ENCODE measurements around the gene PLXNA2.

The PLXNA2 gene

GRCh38 chr1:208265122-208265469 is 20.9 kb upstream of the PLXNA2 start:
- H3K27me3 ChIP-seq (ENCODE audit: insufficient read depth, low read length): 0 out of 2 replicates have a peak, but pooled peaks cover 4% of the 10 kb centered on the region
- no peaks in the 10 kb centered on the region for H3K36me3 ChIP-seq (ENCODE audit: insufficient read depth, low read length)
- H3K4me3 ChIP-seq (ENCODE audit: low read length): no peak overlapping the region
- no peak overlapping the region for H3K9ac ChIP-seq (ENCODE audit: low read depth, low read length)
- 100% methylated on average over 2 of the region's 2 CpGs for WGBS
- no peak overlapping the region for H3K27ac ChIP-seq (ENCODE audit: low read depth, low read length)
- peaks cover 6% of the 10 kb centered on the region; the same call in 1 of the 2 replicates for H3K4me1 ChIP-seq (ENCODE audit: insufficient read depth, low read length)
- H3K9me3 ChIP-seq (ENCODE audit: insufficient read depth, low read depth, low read length): no peaks in the 10 kb centered on the region

GRCh38 chr1:208264469-208265121 is 20.4 kb upstream of the PLXNA2 start:
- 0 out of 2 replicates have a peak, but pooled peaks cover 4% of the 10 kb centered on the region for H3K27me3 ChIP-seq (ENCODE audit: insufficient read depth, low read length)
- H3K4me1 ChIP-seq (ENCODE audit: insufficient read depth, low read length): peaks cover under 1% of the 10 kb centered on the region; the same call in 1 of the 2 replicates
- WGBS: 78% methylated on average over 2 of the region's 2 CpGs
- no peaks in the 10 kb centered on the region for H3K9me3 ChIP-seq (ENCODE audit: insufficient read depth, low read depth, low read length)
- no peaks in the 10 kb centered on the region for H3K36me3 ChIP-seq (ENCODE audit: insufficient read depth, low read length)
- no peak overlapping the region for H3K9ac ChIP-seq (ENCODE audit: low read depth, low read length)
- H3K4me3 ChIP-seq (ENCODE audit: low read length): no peak overlapping the region
- H3K27ac ChIP-seq (ENCODE audit: low read depth, low read length): no peak overlapping the region

GRCh38 chr1:208261874-208262273 is 17.7 kb upstream of the PLXNA2 start:
- peaks cover 8% of the 10 kb centered on the region; the same call in 1 of the 2 replicates for H3K4me1 ChIP-seq (ENCODE audit: insufficient read depth, low read length)
- H3K4me3 ChIP-seq (ENCODE audit: low read length): no peak overlapping the region
- 79% methylated on average over 4 of the region's 4 CpGs for WGBS
- no peaks in the 10 kb centered on the region for H3K36me3 ChIP-seq (ENCODE audit: insufficient read depth, low read length)
- H3K27ac ChIP-seq (ENCODE audit: low read depth, low read length): no peak overlapping the region
- H3K9ac ChIP-seq (ENCODE audit: low read depth, low read length): no peak overlapping the region
- H3K27me3 ChIP-seq (ENCODE audit: insufficient read depth, low read length): peaks cover 20% of the 10 kb centered on the region
- no peaks in the 10 kb centered on the region for H3K9me3 ChIP-seq (ENCODE audit: insufficient read depth, low read depth, low read length)

- Histone ChIP-seq H3K36me3 (ENCODE audit: insufficient read depth, low read length) (no peaks in the 10 kb centered on the region), H3K9ac (ENCODE audit: low read depth, low read length) (no peak overlapping the region), H3K27me3 (ENCODE audit: insufficient read depth, low read length) (peaks cover 36% of the 10 kb centered on the region), H3K4me1 (ENCODE audit: insufficient read depth, low read length) (peaks cover 12% of the 10 kb centered on the region; the same call in 1 of the 2 replicates), H3K4me3 (ENCODE audit: low read length) (no peak overlapping the region), H3K27ac (ENCODE audit: low read depth, low read length) (no peak overlapping the region), H3K9me3 (ENCODE audit: insufficient read depth, low read depth, low read length) (no peaks in the 10 kb centered on the region)
- WGBS: 92% methylated on average over 3 of the region's 3 CpGs
Observed at GRCh38 chr1:208258277-208258676, 14.1 kb upstream of the PLXNA2 start.

- H3K4me3 ChIP-seq (ENCODE audit: low read length): no peak overlapping the region
- no peaks in the 10 kb centered on the region for H3K9me3 ChIP-seq (ENCODE audit: insufficient read depth, low read depth, low read length)
- WGBS: 52% methylated on average over 6 of the region's 6 CpGs
- H3K4me1 ChIP-seq (ENCODE audit: insufficient read depth, low read length): peaks cover 19% of the 10 kb centered on the region; the same call in 1 of the 2 replicates
- no peak overlapping the region for H3K27ac ChIP-seq (ENCODE audit: low read depth, low read length)
- H3K9ac ChIP-seq (ENCODE audit: low read depth, low read length): no peak overlapping the region
- H3K36me3 ChIP-seq (ENCODE audit: insufficient read depth, low read length): no peaks in the 10 kb centered on the region
- peaks cover 36% of the 10 kb centered on the region for H3K27me3 ChIP-seq (ENCODE audit: insufficient read depth, low read length)
Observed at GRCh38 chr1:208257351-208257750, 13.2 kb upstream of the PLXNA2 start.

- no peaks in the 10 kb centered on the region for H3K9me3 ChIP-seq (ENCODE audit: insufficient read depth, low read depth, low read length)
- no peaks in the 10 kb centered on the region for H3K36me3 ChIP-seq (ENCODE audit: insufficient read depth, low read length)
- peaks cover 23% of the 10 kb centered on the region for H3K4me1 ChIP-seq (ENCODE audit: insufficient read depth, low read length)
- H3K9ac ChIP-seq (ENCODE audit: low read depth, low read length): no peak overlapping the region
- peaks cover 36% of the 10 kb centered on the region for H3K27me3 ChIP-seq (ENCODE audit: insufficient read depth, low read length)
- no peak overlapping the region for H3K4me3 ChIP-seq (ENCODE audit: low read length)
- 83% methylated on average over 5 of the region's 7 CpGs for WGBS
- H3K27ac ChIP-seq (ENCODE audit: low read depth, low read length): no peak overlapping the region
Observed at GRCh38 chr1:208256556-208256955, 12.4 kb upstream of the PLXNA2 start.

GRCh38 chr1:208256091-208256490 is 11.9 kb upstream of the PLXNA2 start:
- no peak overlapping the region for H3K9ac ChIP-seq (ENCODE audit: low read depth, low read length)
- H3K4me1 ChIP-seq (ENCODE audit: insufficient read depth, low read length): peaks cover 23% of the 10 kb centered on the region
- 80% methylated on average over 1 of the region's 1 CpG for WGBS
- H3K27me3 ChIP-seq (ENCODE audit: insufficient read depth, low read length): peaks cover 36% of the 10 kb centered on the region
- H3K36me3 ChIP-seq (ENCODE audit: insufficient read depth, low read length): no peaks in the 10 kb centered on the region
- H3K27ac ChIP-seq (ENCODE audit: low read depth, low read length): no peak overlapping the region
- H3K9me3 ChIP-seq (ENCODE audit: insufficient read depth, low read depth, low read length): no peaks in the 10 kb centered on the region
- H3K4me3 ChIP-seq (ENCODE audit: low read length): no peak overlapping the region

- Histone ChIP-seq H3K27ac (ENCODE audit: low read depth, low read length) (no peak overlapping the region), H3K9ac (ENCODE audit: low read depth, low read length) (no peak overlapping the region), H3K4me1 (ENCODE audit: insufficient read depth, low read length) (peaks cover 23% of the 10 kb centered on the region), H3K27me3 (ENCODE audit: insufficient read depth, low read length) (peaks cover 36% of the 10 kb centered on the region), H3K4me3 (ENCODE audit: low read length) (no peak overlapping the region), H3K36me3 (ENCODE audit: insufficient read depth, low read length) (no peaks in the 10 kb centered on the region), H3K9me3 (ENCODE audit: insufficient read depth, low read depth, low read length) (no peaks in the 10 kb centered on the region)
- WGBS: 90% methylated on average over 1 of the region's 1 CpG
Observed at GRCh38 chr1:208254862-208255261, 10.7 kb upstream of the PLXNA2 start.

GRCh38 chr1:208254376-208254775 is 10.2 kb upstream of the PLXNA2 start:
- no peak overlapping the region for H3K4me3 ChIP-seq (ENCODE audit: low read length)
- H3K36me3 ChIP-seq (ENCODE audit: insufficient read depth, low read length): no peaks in the 10 kb centered on the region
- H3K9ac ChIP-seq (ENCODE audit: low read depth, low read length): no peak overlapping the region
- WGBS: no CpG with 5 or more reads among the region's 1 CpG
- no peak overlapping the region for H3K27ac ChIP-seq (ENCODE audit: low read depth, low read length)
- peaks cover 23% of the 10 kb centered on the region for H3K4me1 ChIP-seq (ENCODE audit: insufficient read depth, low read length)
- peaks cover 36% of the 10 kb centered on the region for H3K27me3 ChIP-seq (ENCODE audit: insufficient read depth, low read length)
- H3K9me3 ChIP-seq (ENCODE audit: insufficient read depth, low read depth, low read length): no peaks in the 10 kb centered on the region

- WGBS: 49% methylated on average over 6 of the region's 7 CpGs
- Histone ChIP-seq H3K4me3 (ENCODE audit: low read length) (no peak overlapping the region), H3K9me3 (ENCODE audit: insufficient read depth, low read depth, low read length) (no peaks in the 10 kb centered on the region), H3K4me1 (ENCODE audit: insufficient read depth, low read length) (peaks cover 19% of the 10 kb centered on the region), H3K27ac (ENCODE audit: low read depth, low read length) (no peak overlapping the region), H3K27me3 (ENCODE audit: insufficient read depth, low read length) (peaks cover 25% of the 10 kb centered on the region), H3K9ac (ENCODE audit: low read depth, low read length) (no peak overlapping the region), H3K36me3 (ENCODE audit: insufficient read depth, low read length) (no peaks in the 10 kb centered on the region)
Observed at GRCh38 chr1:208252836-208253576, 8.8 kb upstream of the PLXNA2 start.

- Histone ChIP-seq H3K9me3 (ENCODE audit: insufficient read depth, low read depth, low read length) (no peaks in the 10 kb centered on the region), H3K4me3 (ENCODE audit: low read length) (no peak overlapping the region; the same call in 1 of the 2 replicates), H3K9ac (ENCODE audit: low read depth, low read length) (no peak overlapping the region), H3K27ac (ENCODE audit: low read depth, low read length) (no peak overlapping the region), H3K4me1 (ENCODE audit: insufficient read depth, low read length) (peaks cover 18% of the 10 kb centered on the region), H3K27me3 (ENCODE audit: insufficient read depth, low read length) (peaks cover 19% of the 10 kb centered on the region), H3K36me3 (ENCODE audit: insufficient read depth, low read length) (no peaks in the 10 kb centered on the region)
- WGBS: 51% methylated on average over 21 of the region's 22 CpGs
Observed at GRCh38 chr1:208251911-208252835, 8.0 kb upstream of the PLXNA2 start.

Data from HUES64 (cell line).